RCC 7860 (cell line): ENCODE measurements around the gene OGFOD3.
"Not testable (repeated sequence)": the region's sequence is repeated elsewhere in the genome, so short reads cannot be mapped to it uniquely, and the experiment has no call there.

Experiments
- DNase-seq: peaks from one replicate; pipeline ENCODE4 v3.0.0-alpha.2; 2015; ENCODE audit warnings: low spot score
- FAIRE-seq: peaks from 2 replicates; lab custom pipeline; 2012; peaks lifted over from hg19 to GRCh38; lab: Jason Lieb, UNC

The OGFOD3 gene

GRCh38 chr17:82359451-82360074 is 58.8 kb downstream of the OGFOD3 start:
- not testable (repeated sequence) for DNase-seq, FAIRE-seq

GRCh38 chr17:82358465-82359350 is 59.7 kb downstream of the OGFOD3 start, which contains the start of gene TEX19:
TSS of gene TEX19 (plus strand) at chr17:82359247. CDS start at chr17:82362151, 2,904 bp downstream.
- FAIRE-seq (no peak), DNase-seq (no peak)

GRCh38 chr17:82357394-82357793 is 61.0 kb downstream of the OGFOD3 start:
- DNase-seq (no peak), FAIRE-seq (no peak)

- DNase-seq, result no peak
- no peak for FAIRE-seq
Observed at GRCh38 chr17:82356845-82357355, 61.5 kb downstream of the OGFOD3 start.

GRCh38 chr17:82355770-82356427 is 62.5 kb downstream of the OGFOD3 start:
- no peak for FAIRE-seq
- DNase-seq, result no peak

GRCh38 chr17:82354804-82355308 is 63.5 kb downstream of the OGFOD3 start:
- DNase-seq (no peak), FAIRE-seq (no peak)

- FAIRE-seq, result no peak
Observed at GRCh38 chr17:82353484-82353883, 64.9 kb downstream of the OGFOD3 start.

GRCh38 chr17:82351713-82352488 is 66.5 kb downstream of the OGFOD3 start:
- no peak for FAIRE-seq
- peak; percentile 69 for DNase-seq

More at GRCh38 chr17:82353484-82353883, 64.9 kb downstream of the OGFOD3 start:
- no peak for DNase-seq

GRCh38 chr17:82351254-82351712 is 67.1 kb downstream of the OGFOD3 start:
- FAIRE-seq (no peak), DNase-seq (no peak)

- FAIRE-seq, result no peak
- no peak for DNase-seq
Observed at GRCh38 chr17:82350182-82351030, 68.0 kb downstream of the OGFOD3 start.

GRCh38 chr17:82349287-82349701 is 69.1 kb downstream of the OGFOD3 start:
- no peak for FAIRE-seq
- no peak for DNase-seq

- no peak for FAIRE-seq
Observed at GRCh38 chr17:82348866-82349265, 69.5 kb downstream of the OGFOD3 start.

GRCh38 chr17:82348434-82348833 is 70.0 kb downstream of the OGFOD3 start:
- DNase-seq, result no peak
- FAIRE-seq, result no peak

More at GRCh38 chr17:82348866-82349265, 69.5 kb downstream of the OGFOD3 start:
- DNase-seq, result no peak

GRCh38 chr17:82347994-82348393 is 70.4 kb downstream of the OGFOD3 start:
- FAIRE-seq, DNase-seq: not testable (repeated sequence)

- no peak for FAIRE-seq
- no peak for DNase-seq
Observed at GRCh38 chr17:82346342-82347300, 71.8 kb downstream of the OGFOD3 start.

- FAIRE-seq (no peak), DNase-seq (no peak)
Observed at GRCh38 chr17:82345151-82345976, 73.0 kb downstream of the OGFOD3 start.
